DOHH2 (cell line): ENCODE results near the gene PADI1.

ENCODE experiments used
- CTCF ChIP-seq: fragments of 200-600 bp; sonication (generic); IDR thresholded peaks from one replicate; pipeline ENCODE4 v1.5.1; 2014; ENCODE audit warnings: antibody characterized with exemption, mild to moderate bottlenecking, low read depth, low read length; ENCODE audit not compliant: poor library complexity, severe bottlenecking
- EZH2phosphoT487 ChIP-seq: fragments of 200-600 bp; sonication (generic); IDR thresholded peaks from 2 replicates; pipeline ENCODE4 v1.6.1; 2017; ENCODE audit warnings: borderline replicate concordance, mild to moderate bottlenecking, antibody characterized with exemption, low read length, moderate library complexity, mixed read lengths

GRCh38 chr1:17233675-17234320 is 28.9 kb downstream of the PADI1 start:
- TF ChIP-seq CTCF (no peak), EZH2phosphoT487 (no peak)
